VCaP (cell line): ENCODE results near the gene ZNF652.
"Not testable (repeated sequence)": the region's sequence is repeated elsewhere in the genome, so short reads cannot be mapped to it uniquely, and the experiment has no call there.

ENCODE experiments used
- H3K27ac ChIP-seq: fragments of 450-650 bp; 2 replicates; pipeline ENCODE4 v1.5.1; 2017
- CTCF ChIP-seq: fragments of 450-650 bp; conservative IDR thresholded peaks from 2 replicates; pipeline ENCODE4 v1.5.1; 2017; ENCODE audit warnings: mild to moderate bottlenecking, moderate library complexity

The ZNF652 gene

GRCh38 chr17:49372425-49372824, 10.4 kb upstream of the ZNF652 start:
- no peak overlapping the region for H3K27ac ChIP-seq
- TF ChIP-seq CTCF, result no peak

GRCh38 chr17:49370971-49371834, 9.2 kb upstream of the ZNF652 start:
- H3K27ac ChIP-seq, result peak overlapping the region; percentile 17; the same call in 1 of the 2 replicates

GRCh38 chr17:49369760-49370159, 7.7 kb upstream of the ZNF652 start:
- TF ChIP-seq CTCF, result no peak

More at GRCh38 chr17:49370971-49371834, 9.2 kb upstream of the ZNF652 start:
- no peak for TF ChIP-seq CTCF

GRCh38 chr17:49369089-49369488, 7.0 kb upstream of the ZNF652 start:
- TF ChIP-seq CTCF, result no peak
- no peak overlapping the region; the same call in 1 of the 2 replicates for H3K27ac ChIP-seq

More at GRCh38 chr17:49369760-49370159, 7.7 kb upstream of the ZNF652 start:
- peak overlapping the region; percentile 17 for H3K27ac ChIP-seq

- TF ChIP-seq CTCF, result peak; percentile 41
- H3K27ac ChIP-seq, result no peak overlapping the region
Measured at GRCh38 chr17:49365667-49366066, 3.6 kb upstream of the ZNF652 start.

- H3K27ac ChIP-seq, result not testable (repeated sequence)
Measured at GRCh38 chr17:49365126-49365525, 3.1 kb upstream of the ZNF652 start.

GRCh38 chr17:49364119-49364518, 2.1 kb upstream of the ZNF652 start:
- no peak for TF ChIP-seq CTCF
- H3K27ac ChIP-seq, result no peak overlapping the region

GRCh38 chr17:49363251-49363650, 1.2 kb upstream of the ZNF652 start:
- H3K27ac ChIP-seq, result peak overlapping the region; percentile 100
- TF ChIP-seq CTCF, result no peak
